Stimulated activated CD4-positive, alpha-beta T cell treated with anti-CD3 and anti-CD28 coated beads, Interleukin-4, amount 100 ng/mL, for 24 hours (primary cell): ENCODE results near the gene TLE6.
"Not testable (repeated sequence)": the region's sequence is repeated elsewhere in the genome, so short reads cannot be mapped to it uniquely, and the experiment has no call there.

Experiments used
- DNase-seq: peaks from one replicate; pipeline ENCODE4 v3.0.0-alpha.2; 2020

The TLE6 gene

GRCh38 chr19:3005345-3005744 is 28.0 kb downstream of the TLE6 start:
- DNase-seq = no peak

DNA sequence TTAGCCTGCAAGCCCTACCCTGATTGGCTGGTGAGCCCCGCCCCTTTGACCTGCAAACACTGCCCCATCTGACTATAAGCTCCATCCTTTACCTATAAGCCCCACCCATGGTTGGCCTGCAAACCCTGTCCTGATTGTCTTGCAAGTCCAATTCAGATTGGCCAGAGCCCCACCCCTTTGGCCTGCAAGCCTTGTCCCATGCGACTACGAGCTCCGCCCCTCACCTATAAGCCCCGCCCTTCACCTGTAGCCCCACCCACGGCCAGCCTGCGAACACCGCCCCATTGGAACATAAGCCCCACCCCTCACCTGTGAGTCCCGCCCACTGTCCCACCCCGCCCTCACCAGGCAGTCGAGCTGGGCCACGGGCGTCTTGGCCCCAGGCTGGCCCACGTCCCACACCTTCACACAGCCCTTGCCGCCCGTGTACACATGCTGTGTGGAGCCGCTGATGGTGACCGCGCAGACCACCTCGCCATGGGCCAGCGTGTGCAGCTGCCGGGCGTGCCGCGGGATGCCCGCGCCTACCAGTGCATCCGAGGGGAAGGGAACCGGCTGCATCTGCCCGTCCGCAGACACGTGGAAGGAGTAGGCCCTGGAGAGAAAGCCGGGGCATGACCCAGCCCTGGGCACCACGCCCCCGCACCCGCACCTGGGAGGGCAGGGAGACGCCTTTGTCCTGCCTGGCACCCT is 28.9 kb downstream of the TLE6 start:
- DNase-seq = no peak

DNA sequence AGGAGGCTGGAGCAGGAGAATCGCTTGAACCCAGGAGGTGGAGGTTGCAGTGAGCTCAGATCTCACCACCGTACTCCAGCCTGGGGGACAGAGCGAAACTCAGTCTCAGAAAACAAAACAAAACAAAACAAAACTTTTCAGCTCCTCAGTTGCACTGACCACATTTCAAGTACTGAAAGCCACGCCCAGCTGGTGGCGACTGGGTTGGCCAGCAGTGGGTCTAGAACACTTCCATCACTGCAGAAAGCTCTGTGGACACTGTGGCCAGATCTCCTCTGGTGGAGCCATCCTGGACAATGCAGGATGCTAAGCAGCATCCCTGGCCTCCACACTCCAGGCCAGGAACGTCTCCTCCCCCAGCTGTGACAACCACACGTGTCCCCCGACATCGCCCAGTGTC is 30.6 kb downstream of the TLE6 start:
- DNase-seq = no peak

- no peak for DNase-seq
These were observed 31.6 kb downstream of the TLE6 start for GRCh38 chr19:3008994-3009393.

DNA sequence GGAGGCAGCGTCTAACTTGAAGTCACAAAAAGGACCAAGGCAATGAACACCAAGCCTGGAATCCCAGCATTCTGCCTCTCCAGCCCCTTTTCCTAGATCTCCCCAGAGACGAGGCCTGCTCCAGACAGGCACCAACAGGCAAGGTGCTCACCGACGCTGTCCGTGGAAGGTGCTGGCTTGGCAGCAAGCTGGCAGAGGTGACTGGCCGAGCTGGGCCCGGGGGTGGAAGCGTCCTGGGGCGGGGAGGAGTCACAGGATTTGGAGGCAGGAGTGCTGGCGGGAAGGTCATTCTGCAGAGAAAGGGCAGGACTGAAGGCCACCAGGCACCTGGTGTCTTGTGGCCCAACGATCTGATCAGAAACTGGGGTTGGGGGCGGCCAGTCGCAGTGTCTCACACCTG is 33.5 kb downstream of the TLE6 start:
- DNase-seq = no peak

DNA sequence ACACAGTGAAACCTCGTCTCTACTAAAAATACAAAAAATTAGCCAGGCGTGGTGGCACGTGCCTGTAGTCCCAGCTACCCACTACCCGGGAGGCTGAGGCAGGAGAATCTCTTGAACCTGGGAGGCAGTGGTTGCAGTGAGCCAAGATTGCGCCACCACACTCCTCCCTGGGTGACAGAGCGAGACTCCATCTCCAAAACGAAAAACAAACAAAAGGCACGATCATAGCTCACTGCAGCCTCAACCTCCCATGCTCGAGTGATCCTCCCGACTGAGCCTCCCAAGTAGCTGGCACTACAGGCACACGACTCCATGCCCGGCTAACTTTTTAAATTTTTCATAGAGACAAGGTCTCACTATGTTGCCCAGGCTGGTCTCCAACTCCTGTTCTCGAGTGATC is 34.7 kb downstream of the TLE6 start:
- not testable (repeated sequence) for DNase-seq

- DNase-seq = no peak
These were observed 35.4 kb downstream of the TLE6 start for GRCh38 chr19:3012621-3013262.

DNA sequence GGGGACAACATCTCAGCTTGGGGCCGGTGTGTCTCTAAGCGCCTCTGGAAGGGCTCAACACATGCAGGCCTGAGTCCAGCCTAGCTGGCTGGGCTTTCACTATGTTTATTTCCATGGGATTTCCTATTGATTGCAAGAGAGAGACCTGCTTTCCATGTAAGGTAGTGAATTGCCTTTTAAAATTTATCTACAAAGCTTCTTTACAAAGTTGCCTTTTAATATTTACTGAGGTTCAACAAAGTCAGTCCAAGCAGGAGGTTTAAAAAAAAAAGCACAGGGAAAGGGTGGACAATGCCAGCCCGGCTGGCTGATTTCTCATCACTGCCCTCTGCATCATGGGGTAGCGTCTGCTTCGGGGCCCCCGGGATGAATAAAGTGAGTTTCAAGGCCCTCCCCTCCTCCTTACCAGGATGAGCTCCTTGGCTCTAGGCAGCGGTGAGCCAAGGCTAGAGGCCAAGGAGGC is 35.9 kb downstream of the TLE6 start:
- DNase-seq = no peak

DNA sequence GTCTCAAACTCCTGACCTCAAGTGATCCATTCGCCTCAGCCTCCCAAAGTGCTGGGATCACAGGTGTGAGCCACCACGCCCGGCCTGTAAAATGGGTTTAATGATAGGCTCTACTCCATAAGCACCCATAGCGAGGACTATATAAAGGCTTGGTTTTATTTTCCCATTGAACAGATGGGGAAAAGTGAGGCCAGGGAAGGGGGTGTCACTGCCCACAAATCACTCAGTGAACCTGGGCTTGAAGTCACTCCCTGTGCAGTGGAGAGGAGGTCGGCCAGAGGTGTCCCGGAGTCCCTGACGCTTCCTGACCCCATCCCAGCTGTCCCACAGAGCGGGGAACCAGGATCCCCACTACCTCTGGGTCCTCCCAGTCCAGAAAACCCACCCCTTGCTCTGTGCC is 36.8 kb downstream of the TLE6 start:
- DNase-seq = no peak

DNA sequence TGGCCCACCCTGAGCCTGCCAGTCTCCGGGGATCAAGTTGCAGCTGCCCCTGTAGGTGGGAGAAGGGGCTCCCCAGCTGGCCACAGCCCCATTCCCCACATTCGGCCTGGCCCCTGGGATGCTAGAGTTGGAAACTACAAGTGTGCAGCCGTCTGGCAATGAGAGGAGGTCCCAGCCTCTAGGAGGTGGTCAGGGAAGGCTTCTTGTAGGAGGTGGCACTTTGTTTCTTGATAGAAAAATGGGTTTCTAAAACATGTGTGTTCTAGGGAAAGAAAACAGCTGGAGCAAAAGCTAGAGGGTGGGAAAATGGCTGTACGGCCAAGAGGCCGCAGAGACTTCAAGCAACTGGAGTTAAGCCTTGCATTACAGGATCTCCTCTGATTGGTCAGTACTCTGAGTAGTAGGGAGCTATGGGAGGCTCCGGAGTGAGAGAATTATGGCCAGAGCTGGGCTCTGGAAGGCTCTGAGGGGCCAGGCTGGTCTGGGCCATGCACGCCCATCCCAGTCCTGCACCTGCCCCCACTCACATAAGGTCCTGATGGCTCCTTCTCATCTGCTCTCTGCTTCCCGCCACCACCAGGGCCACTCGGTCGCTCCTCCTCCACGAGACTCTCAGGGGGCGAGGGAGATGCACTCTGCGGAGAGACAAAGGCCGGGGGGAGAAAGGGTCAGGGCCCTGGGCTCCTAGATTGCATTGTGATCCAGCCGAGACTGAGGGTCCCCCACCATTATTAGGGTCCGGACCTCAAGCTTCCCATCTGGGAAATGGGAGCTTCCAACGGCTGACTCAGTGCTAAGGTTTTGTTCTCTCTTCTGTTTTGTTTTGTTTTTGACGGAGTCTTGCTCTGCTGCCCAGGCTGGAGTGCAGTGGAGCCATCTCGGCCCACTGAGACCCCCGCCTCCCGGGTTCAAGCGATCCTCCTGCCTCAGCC is 38.0 kb downstream of the TLE6 start:
- DNase-seq = no peak

GRCh38 chr19:3017923-3018322 is 40.6 kb downstream of the TLE6 start:
- DNase-seq = no peak

DNA sequence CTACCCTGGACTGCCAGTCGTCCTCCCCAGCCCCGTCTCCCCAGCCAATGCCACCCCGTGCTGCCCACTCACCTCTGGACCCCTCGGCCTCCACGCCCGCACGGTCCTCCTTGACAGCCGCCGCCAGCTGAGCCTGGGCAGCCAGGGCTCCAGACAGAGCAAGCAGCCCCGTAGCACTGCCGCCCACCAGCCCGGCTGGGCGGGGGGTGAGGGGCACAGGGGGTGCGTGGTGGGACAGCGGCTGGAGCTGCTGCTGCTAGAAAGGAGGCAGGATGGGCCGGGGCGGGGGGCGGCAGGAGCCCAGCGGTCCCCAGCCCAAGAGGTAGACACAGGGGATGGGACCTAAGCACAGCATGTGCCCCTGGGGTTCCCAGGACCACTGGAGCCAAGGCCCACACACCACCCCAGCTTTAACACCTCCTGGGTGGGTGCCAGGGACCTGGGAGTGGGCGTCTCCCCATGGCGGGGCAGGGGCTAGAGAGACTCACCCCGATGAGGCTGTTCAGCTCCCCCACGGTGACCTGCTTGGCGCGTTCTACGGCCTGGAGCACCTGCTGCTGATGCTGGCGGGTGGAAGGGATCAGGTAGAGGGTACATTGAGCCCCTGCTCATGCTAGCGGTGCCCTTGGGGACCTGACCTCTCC is 42.0 kb downstream of the TLE6 start:
- no peak for DNase-seq

DNA sequence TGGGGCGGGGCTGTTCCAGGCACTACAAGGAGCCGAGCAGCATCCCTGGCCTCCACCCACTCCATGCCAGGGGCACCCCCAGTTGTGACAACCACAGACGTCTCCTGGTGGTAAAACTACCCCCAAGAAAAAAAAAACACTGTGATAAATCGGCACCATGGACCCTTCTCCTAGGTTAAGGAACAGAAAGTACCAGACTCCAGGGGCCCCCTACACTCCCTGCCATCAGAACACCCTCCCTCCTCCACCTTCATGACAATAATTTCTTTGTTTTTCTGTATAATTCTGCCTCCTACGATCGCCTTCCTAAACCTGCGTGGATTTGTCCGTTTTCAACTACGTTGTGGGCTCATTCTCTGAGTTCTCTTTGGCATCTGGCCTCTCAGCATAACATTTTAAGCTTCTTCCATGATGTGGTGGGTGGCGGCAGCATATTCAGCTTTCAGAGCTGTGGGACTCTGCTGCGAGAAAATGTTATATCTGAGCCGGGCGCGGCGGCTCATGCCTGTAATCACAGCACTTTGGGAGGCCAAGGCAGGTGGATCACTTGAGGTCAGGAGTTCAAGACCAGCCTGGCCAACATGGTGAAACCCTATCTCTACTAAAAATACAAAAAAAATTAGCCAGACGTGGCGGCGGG is 43.1 kb downstream of the TLE6 start:
- DNase-seq = no peak

DNA sequence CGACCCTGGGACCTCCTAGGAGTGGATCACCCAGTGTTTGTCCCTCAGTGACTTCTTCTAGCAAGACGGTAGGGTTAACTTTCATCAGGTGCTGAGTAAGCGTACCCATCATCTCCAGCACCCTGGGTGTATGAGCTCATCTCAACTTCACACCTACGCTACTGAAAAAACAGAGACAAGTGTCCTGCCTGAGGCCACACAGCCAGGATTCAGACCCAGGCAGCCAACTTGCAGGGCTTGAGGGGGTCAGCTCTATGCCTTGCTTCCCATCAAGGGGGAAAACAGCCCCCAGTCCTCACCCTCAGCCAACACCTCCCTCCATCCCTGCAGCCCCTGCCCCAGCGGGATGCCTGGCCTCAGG is 47.1 kb downstream of the TLE6 start:
- peak; percentile 33 for DNase-seq

- no peak for DNase-seq
These were observed 47.6 kb downstream of the TLE6 start for GRCh38 chr19:3024870-3025548.

GRCh38 chr19:3025549-3025886 is 48.2 kb downstream of the TLE6 start:
- DNase-seq = no peak

DNA sequence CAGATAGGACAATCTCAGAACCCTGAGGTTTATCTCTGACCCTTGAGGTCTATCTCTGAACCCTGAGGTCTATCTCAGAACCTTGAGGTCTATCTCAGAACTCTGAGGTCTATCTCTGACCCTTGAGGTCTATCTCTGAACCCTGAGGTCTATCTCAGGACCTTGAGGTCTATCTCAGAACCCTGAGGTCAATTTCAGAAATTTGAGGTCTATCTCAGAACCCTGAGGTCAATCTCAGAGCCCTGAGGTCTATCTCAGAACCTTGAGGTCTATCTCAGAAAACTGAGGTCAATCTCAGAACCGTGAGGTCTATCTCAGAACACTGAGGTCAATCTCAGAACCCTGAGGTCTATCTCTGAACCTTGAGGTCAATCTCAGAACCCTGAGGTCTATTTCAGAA is 49.4 kb downstream of the TLE6 start:
- DNase-seq = no peak

DNA sequence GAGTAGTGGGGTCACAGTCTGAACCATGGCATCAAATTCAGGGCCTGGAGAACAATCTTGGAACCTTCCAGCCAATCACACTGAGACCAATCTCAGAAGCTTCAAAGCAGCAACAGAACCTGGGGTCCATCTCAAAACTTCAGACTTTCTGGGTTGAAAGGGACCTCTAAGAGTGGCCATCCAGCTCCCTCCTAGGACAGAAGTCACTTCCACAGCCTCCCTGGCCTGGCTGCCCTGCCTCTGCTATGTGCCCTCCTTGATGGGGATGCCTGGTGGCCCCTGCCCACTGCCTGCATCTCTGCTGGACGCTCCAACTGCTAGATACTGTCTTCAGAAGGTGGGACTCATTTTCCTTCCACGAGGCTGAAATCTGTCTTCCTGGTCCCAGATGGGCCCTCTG is 49.9 kb downstream of the TLE6 start:
- no peak for DNase-seq

- DNase-seq = no peak
These were observed 50.6 kb downstream of the TLE6 start for GRCh38 chr19:3027981-3028304.

DNA sequence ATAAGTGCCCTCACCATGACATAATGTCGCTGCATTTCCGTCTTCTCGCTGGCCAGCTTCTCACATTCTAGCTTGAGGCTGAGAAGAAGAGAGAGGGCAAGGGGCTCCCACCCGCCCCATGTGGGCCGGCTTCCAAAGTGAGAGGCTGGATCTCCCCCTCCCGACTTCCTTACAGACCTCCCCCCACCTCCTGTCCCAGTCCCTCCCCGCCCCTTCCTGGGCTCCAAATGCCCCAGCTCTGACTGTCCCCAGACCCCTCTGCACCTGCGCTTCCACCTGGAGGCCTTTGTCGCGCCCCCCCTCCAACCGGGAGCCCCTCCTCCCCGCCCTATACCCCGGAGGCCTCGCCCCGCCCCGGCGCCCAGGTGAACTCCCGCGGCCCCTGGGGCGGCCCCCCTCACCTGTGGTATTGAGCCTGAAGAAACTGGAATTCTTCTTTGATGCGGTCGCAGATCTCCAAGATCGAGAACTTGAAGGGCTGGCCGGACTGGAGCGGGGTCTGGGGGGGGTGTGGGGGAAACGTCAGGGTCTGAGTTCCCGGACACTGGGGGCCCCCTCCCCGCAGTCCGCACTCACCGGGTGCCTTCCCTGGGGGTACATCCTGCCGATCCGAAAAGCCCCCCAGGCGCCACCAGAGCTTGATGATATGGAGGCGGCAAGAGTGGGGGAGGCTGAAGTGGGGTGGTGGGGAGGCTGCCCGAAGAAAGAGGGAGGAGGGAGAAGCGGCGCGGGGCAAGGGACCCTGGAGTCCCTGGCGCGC is 51.1 kb downstream of the TLE6 start:
- no peak for DNase-seq

- DNase-seq = no peak
These were observed 51.9 kb downstream of the TLE6 start, which contains the start of gene TLE2 for GRCh38 chr19:3029065-3029923. Gene TLE2, minus strand, starts transcription at chr19:3029280. Its CDS starts 376 bp downstream, at chr19:3028904.
